GM12873 (cell line): ENCODE results near the gene SGPL1.

Experiments
- TF ChIP-seq, protein P1 (sequence below): IDR thresholded peaks from 2 replicates; pipeline ENCODE4 v1.5.1; 2012; ENCODE audit warnings: low read depth, mild to moderate bottlenecking, moderate library complexity, low read length, control low read depth; ENCODE audit not compliant: insufficient read depth; ENCODE audit errors: missing control alignments

Gene SGPL1

DNA sequence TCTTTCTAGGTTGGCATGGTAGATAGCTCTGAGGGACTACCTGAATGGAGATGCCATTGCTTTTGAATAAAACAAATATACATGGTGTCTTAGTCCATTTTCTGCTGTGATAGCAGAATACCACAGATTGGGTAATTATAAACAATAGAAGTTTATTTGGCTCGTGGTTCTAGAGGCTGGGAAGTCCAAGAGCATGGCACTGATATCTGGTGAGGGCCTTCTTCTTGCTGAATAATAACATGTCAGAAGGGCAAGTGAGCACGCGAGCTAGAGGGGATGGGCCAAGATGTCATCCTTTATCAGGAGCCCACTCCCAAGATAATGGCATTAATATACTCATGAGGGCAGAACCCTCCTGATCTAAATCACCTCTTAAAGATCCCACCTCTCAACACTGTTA lies 21.9 kb downstream of the SGPL1 start:
- TF ChIP-seq, protein P1, sequence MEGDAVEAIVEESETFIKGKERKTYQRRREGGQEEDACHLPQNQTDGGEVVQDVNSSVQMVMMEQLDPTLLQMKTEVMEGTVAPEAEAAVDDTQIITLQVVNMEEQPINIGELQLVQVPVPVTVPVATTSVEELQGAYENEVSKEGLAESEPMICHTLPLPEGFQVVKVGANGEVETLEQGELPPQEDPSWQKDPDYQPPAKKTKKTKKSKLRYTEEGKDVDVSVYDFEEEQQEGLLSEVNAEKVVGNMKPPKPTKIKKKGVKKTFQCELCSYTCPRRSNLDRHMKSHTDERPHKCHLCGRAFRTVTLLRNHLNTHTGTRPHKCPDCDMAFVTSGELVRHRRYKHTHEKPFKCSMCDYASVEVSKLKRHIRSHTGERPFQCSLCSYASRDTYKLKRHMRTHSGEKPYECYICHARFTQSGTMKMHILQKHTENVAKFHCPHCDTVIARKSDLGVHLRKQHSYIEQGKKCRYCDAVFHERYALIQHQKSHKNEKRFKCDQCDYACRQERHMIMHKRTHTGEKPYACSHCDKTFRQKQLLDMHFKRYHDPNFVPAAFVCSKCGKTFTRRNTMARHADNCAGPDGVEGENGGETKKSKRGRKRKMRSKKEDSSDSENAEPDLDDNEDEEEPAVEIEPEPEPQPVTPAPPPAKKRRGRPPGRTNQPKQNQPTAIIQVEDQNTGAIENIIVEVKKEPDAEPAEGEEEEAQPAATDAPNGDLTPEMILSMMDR: no peak

DNA sequence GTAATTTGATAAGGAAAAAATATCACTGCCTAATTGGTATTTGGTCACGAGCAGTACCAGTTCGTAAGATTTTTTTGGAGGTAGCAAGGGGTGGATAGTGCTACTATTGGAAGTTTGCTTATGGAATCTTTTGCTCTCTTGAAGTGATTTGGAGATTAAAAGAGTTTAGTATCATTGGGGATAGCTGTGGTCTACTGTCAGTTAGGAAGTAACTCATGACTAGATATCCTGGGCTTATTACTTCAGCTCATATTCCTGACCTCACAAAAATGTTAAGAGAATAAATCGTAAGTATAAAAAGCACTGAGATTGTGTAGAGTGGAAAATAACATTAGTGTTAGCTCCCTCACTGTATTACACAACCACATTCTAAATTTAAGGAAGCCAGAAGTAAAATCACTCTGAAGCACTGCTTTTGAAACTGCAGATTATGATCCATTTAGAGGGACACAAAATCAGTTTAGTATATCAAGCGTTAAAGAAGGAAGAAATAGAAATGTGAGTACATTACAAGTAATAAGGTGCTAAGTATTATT lies 22.6 kb downstream of the SGPL1 start:
- TF ChIP-seq, protein P1: no peak

DNA sequence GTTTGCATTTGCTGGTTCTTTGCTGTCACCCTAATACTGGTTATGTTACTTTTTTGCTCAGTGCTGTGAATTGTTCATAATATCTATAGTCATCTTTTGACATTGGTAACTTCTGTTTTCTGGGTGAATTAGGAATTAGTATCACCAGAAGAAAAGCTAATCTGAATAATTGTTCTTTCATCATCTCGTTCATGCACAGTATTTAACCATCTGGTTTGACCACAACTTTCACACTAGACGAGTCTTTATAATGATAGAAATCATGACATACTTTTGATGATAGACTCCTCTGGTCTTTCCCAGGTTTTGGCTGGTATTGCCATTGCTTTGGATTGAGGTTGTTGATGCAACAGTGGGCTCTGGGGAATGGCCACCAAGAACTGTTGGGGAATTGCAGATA lies 25.1 kb downstream of the SGPL1 start:
- TF ChIP-seq, protein P1: no peak

DNA sequence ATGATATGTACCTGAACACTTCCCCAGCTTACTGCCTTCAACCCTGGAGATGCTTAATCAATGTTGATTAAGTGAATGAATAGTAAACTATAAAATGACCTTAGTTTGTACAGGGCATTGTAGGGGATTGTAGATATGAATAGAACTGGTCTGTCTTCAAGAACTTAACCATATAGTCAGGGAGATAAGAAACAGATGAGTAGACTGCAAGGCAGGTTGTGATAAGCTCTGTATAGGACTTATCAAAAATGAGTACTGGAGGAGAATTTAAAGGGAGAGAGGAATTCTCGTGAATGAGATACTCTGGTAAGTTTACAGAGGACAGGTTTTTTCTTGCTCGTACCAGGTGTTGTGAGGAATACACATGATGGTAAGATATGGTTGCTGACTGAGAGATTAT lies 27.6 kb downstream of the SGPL1 start:
- TF ChIP-seq, protein P1: no peak

DNA sequence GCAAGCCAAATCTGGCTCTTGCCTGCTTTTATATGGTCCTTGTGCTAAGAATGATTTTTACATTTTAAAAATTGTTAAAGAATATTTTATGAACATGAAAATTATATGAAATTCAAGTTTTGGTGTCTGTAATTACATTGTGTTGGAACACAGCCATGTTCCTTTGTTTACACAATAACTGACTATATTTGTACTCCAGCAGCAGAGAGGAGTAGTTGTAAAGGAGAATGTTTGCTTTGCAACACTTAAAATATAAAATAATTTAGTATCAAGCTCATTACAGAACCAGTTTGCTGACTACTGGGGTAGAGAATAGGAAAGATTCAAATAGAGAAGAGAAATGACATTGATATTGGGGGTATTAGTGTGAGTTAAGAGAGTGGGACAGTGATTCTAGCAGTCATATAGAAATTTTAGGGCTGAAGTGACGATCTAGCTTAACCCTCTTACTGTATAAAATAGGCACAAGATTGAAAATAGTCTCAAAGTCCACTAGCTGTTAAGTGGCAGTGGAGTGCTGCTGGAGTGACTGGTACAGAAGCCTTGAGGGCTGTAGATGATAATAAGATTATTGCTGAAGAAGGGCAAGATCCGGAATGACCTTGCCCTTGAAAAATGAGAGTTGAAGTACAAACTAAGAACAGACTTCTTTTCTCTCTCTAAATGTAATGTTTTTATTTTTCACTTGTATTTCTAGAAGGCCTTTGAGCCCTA lies 28.2 kb downstream of the SGPL1 start:
- TF ChIP-seq, protein P1: no peak

DNA sequence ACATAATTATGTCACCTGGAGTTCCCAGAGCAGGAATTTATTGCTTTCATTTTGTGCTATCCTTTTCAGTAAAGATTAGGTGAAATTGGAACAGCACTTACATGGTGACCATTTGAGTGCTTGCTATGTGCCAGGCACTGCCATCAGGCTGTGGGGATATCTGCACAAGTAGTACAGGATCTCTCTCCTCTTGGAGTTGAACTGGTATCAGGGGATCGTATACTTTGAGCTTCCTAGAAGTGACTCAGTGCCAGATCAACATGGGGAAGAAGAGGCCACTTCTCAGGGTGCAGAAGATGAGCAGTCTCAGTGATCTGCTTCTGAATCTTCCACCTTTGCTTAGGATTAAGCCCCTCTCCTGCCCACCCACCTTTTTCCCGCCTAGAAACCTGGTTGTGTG lies 29.5 kb downstream of the SGPL1 start:
- TF ChIP-seq, protein P1: no peak

DNA sequence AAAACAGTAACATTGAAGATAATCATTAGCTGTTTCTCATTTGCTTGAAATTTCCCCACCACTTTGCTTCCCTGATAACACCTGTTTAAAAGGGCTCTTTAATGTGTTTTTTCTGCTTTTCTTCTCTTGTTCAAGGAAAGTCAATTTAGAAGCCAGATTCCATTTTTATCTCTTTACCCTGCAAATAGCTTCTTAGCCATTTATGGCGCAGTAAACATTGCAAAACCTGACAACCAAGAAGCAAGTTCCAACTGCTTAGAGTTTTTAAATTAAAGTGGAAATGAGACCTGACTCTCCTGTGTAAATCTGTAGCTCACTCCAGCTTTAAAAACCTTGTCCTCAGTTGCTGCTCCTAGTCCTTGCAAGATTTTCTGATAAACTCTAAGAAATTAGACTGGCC lies 30.1 kb downstream of the SGPL1 start:
- TF ChIP-seq, protein P1: no peak

DNA sequence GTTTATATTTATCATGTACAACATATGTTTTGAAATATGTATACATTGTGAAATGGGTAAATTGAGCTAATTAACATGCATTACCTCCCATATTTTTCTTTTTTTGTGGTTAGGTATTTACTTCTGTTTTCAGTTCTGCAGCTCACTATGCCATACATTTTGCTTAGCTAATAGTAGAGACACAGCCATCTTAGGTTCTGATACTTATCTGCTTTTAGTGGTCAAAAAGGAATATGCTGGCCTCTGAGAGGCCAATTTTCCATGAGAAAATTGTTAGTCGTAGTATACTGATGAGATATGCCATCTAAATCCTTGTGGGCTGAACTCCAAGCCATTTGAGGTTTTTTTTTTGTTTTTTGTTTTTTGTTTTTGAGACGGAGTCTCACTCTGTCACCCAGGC lies 31.0 kb downstream of the SGPL1 start:
- TF ChIP-seq, protein P1: no peak
